ENCODE data around the gene ADAMTSL5. TPM values are rescaled to one million over a fixed set of nuclear protein-coding genes. Genes with fewer than 3 reads are reported as not detected.

The ADAMTSL5 gene
- total RNA-seq, 1 experiment from 2014 or later = 11.1 TPM

GRCh38 chr19:1514986-1515721 lies 2.3 kb upstream of the ADAMTSL5 start:
- H3K4me1 Mint-ChIP-seq (ENCODE audit: insufficient read depth, unreplicated experiment) = peaks cover under 1% of the 10 kb centered on the region
- BruUV-seq (replicated peaks) = no TSS peak
- no peak overlapping the region for H3K27ac Mint-ChIP-seq (ENCODE audit: low read depth, unreplicated experiment)
- H3K36me3 Mint-ChIP-seq (ENCODE audit: insufficient read depth, unreplicated experiment) = no peaks in the 10 kb centered on the region
- H3K9me3 Mint-ChIP-seq (ENCODE audit: unreplicated experiment) = no peaks in the 10 kb centered on the region
- ChIA-PET POLR2A (no interaction called here), CTCF (interaction anchor here (0.6 to 0.7 kb wide), 5 partner anchors 10 to 945 kb away, joined by 3 to 5 read pairs (median 3); no protein-coding TSS in a partner anchor)
- intact Hi-C loops (cut with micrococcal nuclease) = loop anchor here (5.0 kb wide), 1 partner anchor 238 kb away; the partner anchor contains the start of gene FAM174C
- DNase-seq (ENCODE audit: unreplicated experiment) = no peak
- no peak overlapping the region for H3K4me3 Mint-ChIP-seq (ENCODE audit: unreplicated experiment)
- no peaks in the 10 kb centered on the region for H3K27me3 Mint-ChIP-seq (ENCODE audit: insufficient read depth, unreplicated experiment)
- TF ChIP-seq CTCF (IDR thresholded peaks at IDR 0.05; ENCODE audit: unreplicated experiment) = no peak

GRCh38 chr19:1514295-1514661 lies 1.5 kb upstream of the ADAMTSL5 start:
- no peak for DNase-seq (ENCODE audit: unreplicated experiment)
- ChIA-PET POLR2A (no interaction called here), CTCF (interaction anchor here (0.6 to 0.7 kb wide), 4 partner anchors 75 to 944 kb away, joined by 3 to 5 read pairs (median 3); no protein-coding TSS in a partner anchor)
- no peaks in the 10 kb centered on the region for H3K27me3 Mint-ChIP-seq (ENCODE audit: insufficient read depth, unreplicated experiment)
- H3K36me3 Mint-ChIP-seq (ENCODE audit: insufficient read depth, unreplicated experiment) = no peaks in the 10 kb centered on the region
- peak overlapping the region; percentile 75 for H3K4me3 Mint-ChIP-seq (ENCODE audit: unreplicated experiment)
- TF ChIP-seq CTCF (IDR thresholded peaks at IDR 0.05; ENCODE audit: unreplicated experiment) = no peak
- H3K4me1 Mint-ChIP-seq (ENCODE audit: insufficient read depth, unreplicated experiment) = peaks cover 5% of the 10 kb centered on the region
- no TSS peak for BruUV-seq (replicated peaks)
- H3K27ac Mint-ChIP-seq (ENCODE audit: low read depth, unreplicated experiment) = no peak overlapping the region
- H3K9me3 Mint-ChIP-seq (ENCODE audit: unreplicated experiment) = no peaks in the 10 kb centered on the region
- intact Hi-C loops (cut with micrococcal nuclease) = loop anchor here (5.0 kb wide), 1 partner anchor 237 kb away; the partner anchor contains the start of gene FAM174C

GRCh38 chr19:1513499-1514294 lies 878 bp upstream of the ADAMTSL5 start:
- Mint-ChIP-seq H3K27ac (ENCODE audit: low read depth, unreplicated experiment) (no peak overlapping the region), H3K36me3 (ENCODE audit: insufficient read depth, unreplicated experiment) (no peaks in the 10 kb centered on the region), H3K27me3 (ENCODE audit: insufficient read depth, unreplicated experiment) (no peaks in the 10 kb centered on the region), H3K9me3 (ENCODE audit: unreplicated experiment) (no peaks in the 10 kb centered on the region), H3K4me1 (ENCODE audit: insufficient read depth, unreplicated experiment) (peaks cover 5% of the 10 kb centered on the region), H3K4me3 (ENCODE audit: unreplicated experiment) (peak overlapping the region; percentile 75)
- no TSS peak for BruUV-seq (replicated peaks)
- ChIA-PET POLR2A (no interaction called here), CTCF (no interaction called here)
- intact Hi-C loops (cut with micrococcal nuclease) = loop anchor here (1.0 to 5.0 kb wide), 3 partner anchors 49 to 236 kb away; partner anchors contain the start of genes FAM174C and RPS15
- TF ChIP-seq CTCF (IDR thresholded peaks at IDR 0.05; ENCODE audit: unreplicated experiment) = peak; percentile 76
- DNase-seq (ENCODE audit: unreplicated experiment) = peak; percentile 62

Measured in MCF 10A (cell line).